ENCODE results near the gene TMEM88.

TMEM88 gene

GRCh38 chr17:7880076-7880868 lies 25.4 kb downstream of the TMEM88 start (continued):
- TF ChIP-seq ISL1 (CRISPR knock-in tag; IDR thresholded peaks at IDR 0.05) = no peak
- no peak for TF ChIP-seq ZFP3 (CRISPR knock-in tag; IDR thresholded peaks at IDR 0.05)
- no peak for TF ChIP-seq ZFP30 (CRISPR knock-in tag; IDR thresholded peaks at IDR 0.05)
- no peak for TF ChIP-seq ESRRG (CRISPR knock-in tag; IDR thresholded peaks at IDR 0.05)
- TF ChIP-seq PPARA (CRISPR knock-in tag; IDR thresholded peaks at IDR 0.05; ENCODE audit: borderline replicate concordance) = no peak

GRCh38 chr17:7881276-7882054 lies 26.6 kb downstream of the TMEM88 start:
- peak; percentile 32 for ATAC-seq
- TF ChIP-seq CSRNP3 (CRISPR knock-in tag; IDR thresholded peaks at IDR 0.05) (no peak), ZFP30 (CRISPR knock-in tag; IDR thresholded peaks at IDR 0.05) (no peak), PPARA (CRISPR knock-in tag; IDR thresholded peaks at IDR 0.05; ENCODE audit: borderline replicate concordance) (no peak), CSDC2 (CRISPR knock-in tag; IDR thresholded peaks at IDR 0.05) (no peak)

GRCh38 chr17:7882068-7882467 lies 27.2 kb downstream of the TMEM88 start:
- no peak for TF ChIP-seq SNAI2 (CRISPR knock-in tag; IDR thresholded peaks at IDR 0.05)
- TF ChIP-seq ZC3H10 (CRISPR knock-in tag; IDR thresholded peaks at IDR 0.05) = no peak
- TF ChIP-seq TCF4 (CRISPR knock-in tag; IDR thresholded peaks at IDR 0.05; ENCODE audit: borderline replicate concordance) = no peak
- no peak for TF ChIP-seq ZFP3 (CRISPR knock-in tag; IDR thresholded peaks at IDR 0.05)
- TF ChIP-seq ZFP30 (CRISPR knock-in tag; IDR thresholded peaks at IDR 0.05) = no peak
- no peak for TF ChIP-seq BACH2 (CRISPR knock-in tag; IDR thresholded peaks at IDR 0.05; ENCODE audit: borderline replicate concordance)
- TF ChIP-seq ZNF70 (CRISPR knock-in tag; IDR thresholded peaks at IDR 0.05) = no peak
- TF ChIP-seq POU6F1 (CRISPR knock-in tag; IDR thresholded peaks at IDR 0.05; ENCODE audit: borderline replicate concordance, low read depth) = no peak
- no peak for TF ChIP-seq RARB (CRISPR knock-in tag; IDR thresholded peaks at IDR 0.05)
- TF ChIP-seq CREB5 (CRISPR knock-in tag; IDR thresholded peaks at IDR 0.05; ENCODE audit: low read depth) = no peak
- TF ChIP-seq GLIS3 (CRISPR knock-in tag; IDR thresholded peaks at IDR 0.05) = no peak
- no peak for TF ChIP-seq OSR1 (CRISPR knock-in tag; IDR thresholded peaks at IDR 0.05)
- no peak for TF ChIP-seq ARNTL (CRISPR knock-in tag; IDR thresholded peaks at IDR 0.05; ENCODE audit: borderline replicate concordance, low read depth)
- TF ChIP-seq PPARA (CRISPR knock-in tag; IDR thresholded peaks at IDR 0.05; ENCODE audit: borderline replicate concordance) = no peak
- no peak for TF ChIP-seq CSDC2 (CRISPR knock-in tag; IDR thresholded peaks at IDR 0.05)
- no peak for TF ChIP-seq ZNF565 (CRISPR knock-in tag; conservative IDR thresholded peaks at IDR 0.05; ENCODE audit: low read depth)
- no peak for ATAC-seq

GRCh38 chr17:7882629-7883028 lies 27.8 kb downstream of the TMEM88 start:
- no peak for ATAC-seq
- TF ChIP-seq ZC3H10 (CRISPR knock-in tag; IDR thresholded peaks at IDR 0.05) = no peak
- TF ChIP-seq CSRNP3 (CRISPR knock-in tag; IDR thresholded peaks at IDR 0.05) = no peak
- no peak for TF ChIP-seq RARB (CRISPR knock-in tag; IDR thresholded peaks at IDR 0.05)
- no peak for TF ChIP-seq TSHZ2 (CRISPR knock-in tag; IDR thresholded peaks at IDR 0.05)
- no peak for TF ChIP-seq TOX (CRISPR knock-in tag; IDR thresholded peaks at IDR 0.05; ENCODE audit: borderline replicate concordance)
- no peak for TF ChIP-seq ZNF565 (CRISPR knock-in tag; conservative IDR thresholded peaks at IDR 0.05; ENCODE audit: low read depth)
- no peak for TF ChIP-seq CSDC2 (CRISPR knock-in tag; IDR thresholded peaks at IDR 0.05)
- no peak for TF ChIP-seq SNAI2 (CRISPR knock-in tag; IDR thresholded peaks at IDR 0.05)
- TF ChIP-seq ZFP30 (CRISPR knock-in tag; IDR thresholded peaks at IDR 0.05) = no peak
- no peak for TF ChIP-seq ARNTL (CRISPR knock-in tag; IDR thresholded peaks at IDR 0.05; ENCODE audit: borderline replicate concordance, low read depth)
- TF ChIP-seq CREB5 (CRISPR knock-in tag; IDR thresholded peaks at IDR 0.05; ENCODE audit: low read depth) = no peak
- TF ChIP-seq POU6F1 (CRISPR knock-in tag; IDR thresholded peaks at IDR 0.05; ENCODE audit: borderline replicate concordance, low read depth) = no peak
